ENCODE data around the gene VPS50. TPM values are rescaled to one million over a fixed set of nuclear protein-coding genes. Genes with fewer than 3 reads are reported as not detected.

VPS50 gene
- total RNA-seq, 1 experiment from 2014 or later, result 9.2 TPM

- TF ChIP-seq SOX15 (CRISPR knock-in tag; IDR thresholded peaks at IDR 0.05), result no peak
- no peak for TF ChIP-seq ZNF671 (CRISPR knock-in tag; IDR thresholded peaks at IDR 0.05)
- TF ChIP-seq, protein P1, sequence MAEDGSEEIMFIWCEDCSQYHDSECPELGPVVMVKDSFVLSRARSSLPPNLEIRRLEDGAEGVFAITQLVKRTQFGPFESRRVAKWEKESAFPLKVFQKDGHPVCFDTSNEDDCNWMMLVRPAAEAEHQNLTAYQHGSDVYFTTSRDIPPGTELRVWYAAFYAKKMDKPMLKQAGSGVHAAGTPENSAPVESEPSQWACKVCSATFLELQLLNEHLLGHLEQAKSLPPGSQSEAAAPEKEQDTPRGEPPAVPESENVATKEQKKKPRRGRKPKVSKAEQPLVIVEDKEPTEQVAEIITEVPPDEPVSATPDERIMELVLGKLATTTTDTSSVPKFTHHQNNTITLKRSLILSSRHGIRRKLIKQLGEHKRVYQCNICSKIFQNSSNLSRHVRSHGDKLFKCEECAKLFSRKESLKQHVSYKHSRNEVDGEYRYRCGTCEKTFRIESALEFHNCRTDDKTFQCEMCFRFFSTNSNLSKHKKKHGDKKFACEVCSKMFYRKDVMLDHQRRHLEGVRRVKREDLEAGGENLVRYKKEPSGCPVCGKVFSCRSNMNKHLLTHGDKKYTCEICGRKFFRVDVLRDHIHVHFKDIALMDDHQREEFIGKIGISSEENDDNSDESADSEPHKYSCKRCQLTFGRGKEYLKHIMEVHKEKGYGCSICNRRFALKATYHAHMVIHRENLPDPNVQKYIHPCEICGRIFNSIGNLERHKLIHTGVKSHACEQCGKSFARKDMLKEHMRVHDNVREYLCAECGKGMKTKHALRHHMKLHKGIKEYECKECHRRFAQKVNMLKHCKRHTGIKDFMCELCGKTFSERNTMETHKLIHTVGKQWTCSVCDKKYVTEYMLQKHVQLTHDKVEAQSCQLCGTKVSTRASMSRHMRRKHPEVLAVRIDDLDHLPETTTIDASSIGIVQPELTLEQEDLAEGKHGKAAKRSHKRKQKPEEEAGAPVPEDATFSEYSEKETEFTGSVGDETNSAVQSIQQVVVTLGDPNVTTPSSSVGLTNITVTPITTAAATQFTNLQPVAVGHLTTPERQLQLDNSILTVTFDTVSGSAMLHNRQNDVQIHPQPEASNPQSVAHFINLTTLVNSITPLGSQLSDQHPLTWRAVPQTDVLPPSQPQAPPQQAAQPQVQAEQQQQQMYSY (CRISPR knock-in tag; IDR thresholded peaks at IDR 0.05), result no peak
- no peak for TF ChIP-seq ZNF263 (CRISPR knock-in tag; IDR thresholded peaks at IDR 0.05; ENCODE audit: low read depth)
- no peak for TF ChIP-seq ELF4 (CRISPR knock-in tag; IDR thresholded peaks at IDR 0.05; ENCODE audit: low read depth)
- no peak for TF ChIP-seq NR2C2 (CRISPR knock-in tag; IDR thresholded peaks at IDR 0.05)
These were observed 19.3 kb upstream of the VPS50 start (continued) for GRCh38 chr7:93212881-93213280.

DNA sequence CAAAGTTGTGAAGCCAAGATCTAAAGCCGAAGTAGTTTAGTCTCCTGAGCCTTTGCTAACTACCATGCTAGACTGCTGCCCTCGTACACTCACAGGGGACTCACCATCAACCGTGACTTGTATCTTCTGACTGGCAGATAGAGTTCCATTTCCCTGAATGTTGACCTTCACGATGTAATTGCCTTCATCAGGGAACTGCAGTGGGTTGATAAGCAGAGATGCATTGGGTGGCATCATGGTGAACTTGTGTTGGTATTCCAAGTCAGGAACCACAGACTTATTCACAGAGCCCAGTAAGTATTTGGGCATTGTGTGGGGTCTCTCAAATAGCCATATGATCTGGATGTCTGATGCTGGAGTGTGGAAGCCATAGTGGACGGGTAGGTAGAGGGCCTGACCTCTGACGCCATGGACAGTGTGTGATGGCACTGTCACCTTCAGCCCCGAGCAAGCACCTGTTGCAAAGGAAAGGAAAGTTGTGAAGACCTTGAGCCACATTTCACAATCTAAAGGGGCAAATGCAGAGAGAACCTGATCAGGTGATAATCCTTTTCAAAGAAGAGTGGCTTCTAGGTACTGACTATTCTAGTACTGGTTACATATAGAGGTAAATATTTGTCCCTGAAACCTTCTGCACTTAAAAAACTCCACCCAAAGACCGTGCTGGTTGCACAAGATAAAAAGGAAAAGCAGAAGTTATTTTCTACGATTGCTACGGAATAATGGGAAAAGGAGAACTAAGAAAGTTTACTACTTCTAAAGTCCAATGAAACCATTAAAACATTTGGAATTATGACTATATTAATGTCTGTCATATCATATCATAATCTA is 13.0 kb upstream of the VPS50 start:
- Mint-ChIP-seq H3K4me3 (no peak overlapping the region), H3K27me3 (ENCODE audit: low read depth) (peaks cover 10% of the 10 kb centered on the region), H3K36me3 (no peaks in the 10 kb centered on the region), H3K9me3 (no peaks in the 10 kb centered on the region), H3K4me1 (no peaks in the 10 kb centered on the region), H3K27ac (no peak overlapping the region)
- ChIA-PET POLR2A (no interaction called here), CTCF (no interaction called here)
- DNase-seq (ENCODE audit: low spot score), result no peak
- ATAC-seq, result no peak
- no peak for TF ChIP-seq JUN (CRISPR knock-in tag; IDR thresholded peaks at IDR 0.05)
- TF ChIP-seq E2F1 (CRISPR knock-in tag; IDR thresholded peaks at IDR 0.05), result no peak
- TF ChIP-seq ZNF263 (CRISPR knock-in tag; IDR thresholded peaks at IDR 0.05; ENCODE audit: low read depth), result no peak
- TF ChIP-seq SMAD3 (CRISPR knock-in tag; IDR thresholded peaks at IDR 0.05; ENCODE audit: borderline replicate concordance), result no peak
- TF ChIP-seq MYBL2 (CRISPR knock-in tag; IDR thresholded peaks at IDR 0.05), result no peak
- no peak for TF ChIP-seq NR1H2 (CRISPR knock-in tag; IDR thresholded peaks at IDR 0.05)
- no peak for TF ChIP-seq IRF1 (CRISPR knock-in tag; IDR thresholded peaks at IDR 0.05)
- TF ChIP-seq, protein P2, sequence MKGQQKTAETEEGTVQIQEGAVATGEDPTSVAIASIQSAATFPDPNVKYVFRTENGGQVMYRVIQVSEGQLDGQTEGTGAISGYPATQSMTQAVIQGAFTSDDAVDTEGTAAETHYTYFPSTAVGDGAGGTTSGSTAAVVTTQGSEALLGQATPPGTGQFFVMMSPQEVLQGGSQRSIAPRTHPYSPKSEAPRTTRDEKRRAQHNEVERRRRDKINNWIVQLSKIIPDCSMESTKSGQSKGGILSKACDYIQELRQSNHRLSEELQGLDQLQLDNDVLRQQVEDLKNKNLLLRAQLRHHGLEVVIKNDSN (CRISPR knock-in tag; IDR thresholded peaks at IDR 0.05), result no peak
- no peak for TF ChIP-seq FOXJ3 (CRISPR knock-in tag; IDR thresholded peaks at IDR 0.05; ENCODE audit: borderline replicate concordance)
- TF ChIP-seq, protein P3, sequence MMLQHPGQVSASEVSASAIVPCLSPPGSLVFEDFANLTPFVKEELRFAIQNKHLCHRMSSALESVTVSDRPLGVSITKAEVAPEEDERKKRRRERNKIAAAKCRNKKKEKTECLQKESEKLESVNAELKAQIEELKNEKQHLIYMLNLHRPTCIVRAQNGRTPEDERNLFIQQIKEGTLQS (CRISPR knock-in tag; conservative IDR thresholded peaks at IDR 0.05), result no peak
- TF ChIP-seq CBFB (CRISPR knock-in tag; IDR thresholded peaks at IDR 0.05; ENCODE audit: low read depth), result no peak
- TF ChIP-seq, protein P4, sequence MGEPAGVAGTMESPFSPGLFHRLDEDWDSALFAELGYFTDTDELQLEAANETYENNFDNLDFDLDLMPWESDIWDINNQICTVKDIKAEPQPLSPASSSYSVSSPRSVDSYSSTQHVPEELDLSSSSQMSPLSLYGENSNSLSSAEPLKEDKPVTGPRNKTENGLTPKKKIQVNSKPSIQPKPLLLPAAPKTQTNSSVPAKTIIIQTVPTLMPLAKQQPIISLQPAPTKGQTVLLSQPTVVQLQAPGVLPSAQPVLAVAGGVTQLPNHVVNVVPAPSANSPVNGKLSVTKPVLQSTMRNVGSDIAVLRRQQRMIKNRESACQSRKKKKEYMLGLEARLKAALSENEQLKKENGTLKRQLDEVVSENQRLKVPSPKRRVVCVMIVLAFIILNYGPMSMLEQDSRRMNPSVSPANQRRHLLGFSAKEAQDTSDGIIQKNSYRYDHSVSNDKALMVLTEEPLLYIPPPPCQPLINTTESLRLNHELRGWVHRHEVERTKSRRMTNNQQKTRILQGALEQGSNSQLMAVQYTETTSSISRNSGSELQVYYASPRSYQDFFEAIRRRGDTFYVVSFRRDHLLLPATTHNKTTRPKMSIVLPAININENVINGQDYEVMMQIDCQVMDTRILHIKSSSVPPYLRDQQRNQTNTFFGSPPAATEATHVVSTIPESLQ (CRISPR knock-in tag; IDR thresholded peaks at IDR 0.05), result no peak
- TF ChIP-seq, protein P5, sequence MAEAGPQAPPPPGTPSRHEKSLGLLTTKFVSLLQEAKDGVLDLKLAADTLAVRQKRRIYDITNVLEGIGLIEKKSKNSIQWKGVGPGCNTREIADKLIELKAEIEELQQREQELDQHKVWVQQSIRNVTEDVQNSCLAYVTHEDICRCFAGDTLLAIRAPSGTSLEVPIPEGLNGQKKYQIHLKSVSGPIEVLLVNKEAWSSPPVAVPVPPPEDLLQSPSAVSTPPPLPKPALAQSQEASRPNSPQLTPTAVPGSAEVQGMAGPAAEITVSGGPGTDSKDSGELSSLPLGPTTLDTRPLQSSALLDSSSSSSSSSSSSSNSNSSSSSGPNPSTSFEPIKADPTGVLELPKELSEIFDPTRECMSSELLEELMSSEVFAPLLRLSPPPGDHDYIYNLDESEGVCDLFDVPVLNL (CRISPR knock-in tag; IDR thresholded peaks at IDR 0.05; ENCODE audit: borderline replicate concordance, low read depth), result no peak
